Lung (tissue), 12 donors: Measurements from ENCODE around the gene LANCL3. TPM values are rescaled to one million over a fixed set of nuclear protein-coding genes. Genes with fewer than 3 reads are reported as not detected.

Experiments used
- ATAC-seq: fragments of 200-7000 bp; cut with Tn5 transposase; one replicate; pipeline ENCODE4 v1.9.1; 2020; ENCODE audit warnings: moderate number of reproducible peaks; ENCODE audit not compliant: insufficient read depth, low FRiP score
- DNase-seq, 3 donors: peaks; one replicate each; pipeline ENCODE4 v3.0.0-alpha.2; 2013 to 2017
- H3K27ac ChIP-seq, 2 donors: one replicate each; pipeline ENCODE4 v1.5.1; 2013; ENCODE audit warnings: mild to moderate bottlenecking in 2 of 2, moderate library complexity in 2 of 2, control low read depth in 1 of 2, inconsistent platforms in 1 of 2, low read depth in 1 of 2, low read length in 1 of 2
- H3K27me3 ChIP-seq, 3 donors: one replicate each; pipeline ENCODE4 v1.5.1; 2013; ENCODE audit warnings: low read length in 2 of 3; ENCODE audit not compliant: control insufficient read depth in 3 of 3, insufficient read depth in 3 of 3
- H3K36me3 ChIP-seq, 4 donors: one replicate each; pipeline ENCODE4 v1.5.1; 2013; ENCODE audit warnings: low read length in 4 of 4, mild to moderate bottlenecking in 1 of 4, moderate library complexity in 1 of 4; ENCODE audit not compliant: control insufficient read depth in 4 of 4, insufficient read depth in 4 of 4
- H3K4me1 ChIP-seq, 5 donors: one replicate each; pipeline ENCODE4 v1.5.1; 2013; ENCODE audit warnings: low read length in 5 of 5, mild to moderate bottlenecking in 2 of 5, moderate library complexity in 1 of 5; ENCODE audit not compliant: control insufficient read depth in 5 of 5, insufficient read depth in 5 of 5
- H3K4me3 ChIP-seq: one replicate; pipeline ENCODE4 v1.5.1; 2013; ENCODE audit warnings: mild to moderate bottlenecking, control low read depth, moderate library complexity
- H3K9ac ChIP-seq, 2 donors: one replicate each; pipeline ENCODE4 v1.5.1; 2013; ENCODE audit warnings: low read length in 2 of 2, control low read depth in 1 of 2; ENCODE audit not compliant: insufficient read depth in 1 of 2
- H3K9me3 ChIP-seq, 4 donors: one replicate each; pipeline ENCODE4 v1.5.1; 2013; ENCODE audit warnings: low read length in 3 of 4, mild to moderate bottlenecking in 1 of 4, moderate library complexity in 1 of 4; ENCODE audit not compliant: control insufficient read depth in 4 of 4, insufficient read depth in 3 of 4
- CTCF ChIP-seq: IDR thresholded peaks from 2 replicates; pipeline ENCODE4 v1.5.1; 2012; ENCODE audit warnings: mild to moderate bottlenecking; ENCODE audit errors: control extremely low read depth, extremely low read depth
- whole genome bisulfite sequencing, 2 donors: extraction: QIAGEN DNeasy Blood & Tissue Kit; methylation state at CpG; one replicate each; pipeline ENCODE4 v1.1.7; 2013; 5-methylcytosine and 5-hydroxymethylcytosine counted together
- polyA plus RNA-seq, 2 donors: library from polyadenylated mRNA; stranded (reverse); fragments of 200-250 nt; gene quantifications; one replicate each; pipeline ENCODE4 v1.2.1, GENCODE V29; 2013
- total RNA-seq, 2 donors: library from RNA; depleted of rRNA in 1 of 2; stranded (reverse); fragments of >200 nt in 1 of 2; gene quantifications; one replicate each; pipeline ENCODE4 v1.2.1, GENCODE V29; 2014 to 2021
- donor health status: control.
- donor health status: control.
- donor health status: Bipolar disorder and iron deficiency.
- donor health status: healthy.
- donor health status: DM: yes; HTN: yes; CAD: no.

The LANCL3 gene
- total and polyA plus RNA-seq, 4 donors, result 0.43 to 10.7 (median 1.4) TPM

GRCh38 chrX:37722595-37722994 is 151.1 kb downstream of the LANCL3 start:
- Histone ChIP-seq H3K9ac (no peak overlapping the region), H3K4me1 (no peaks in the 10 kb centered on the region), H3K4me3 (no peak overlapping the region), H3K36me3 (no peaks in the 10 kb centered on the region), H3K9me3 (peaks cover 0 to 2% (median 0%) of the 10 kb centered on the region in 4 donors), H3K27ac (no peak overlapping the region), H3K27me3 (no peaks in the 10 kb centered on the region)
- no peak for TF ChIP-seq CTCF
- 68 to 100% methylated on average over 1 of the region's 1 CpG for WGBS, 2 donors
- ATAC-seq (no peak), DNase-seq (peak in 1 of 3 donors; percentile 6)

GRCh38 chrX:37726346-37726745 is 154.9 kb downstream of the LANCL3 start:
- WGBS, 2 donors, result 83 to 90% methylated on average over 3 of the region's 3 CpGs

More at GRCh38 chrX:37726346-37726745, 154.9 kb downstream of the LANCL3 start:
- H3K9me3 ChIP-seq, result peaks cover 0 to 2% (median 0%) of the 10 kb centered on the region in 4 donors
- ATAC-seq (no peak), DNase-seq (no peak)
- no peaks in the 10 kb centered on the region for H3K4me1 ChIP-seq
- H3K4me3 ChIP-seq, result no peak overlapping the region
- H3K27ac ChIP-seq, result no peak overlapping the region
- TF ChIP-seq CTCF, result no peak
- no peaks in the 10 kb centered on the region for H3K27me3 ChIP-seq
- H3K9ac ChIP-seq, result no peak overlapping the region
- no peaks in the 10 kb centered on the region for H3K36me3 ChIP-seq

Other genes starting within 250 kb of the LANCL3 start
- 10 to 100 TPM in 1 of 2 donors, 1 to 10 TPM in 1; 4.7 to 15.0 TPM for gene PRRG1, start 222.3 kb upstream of the LANCL3 start, total RNA-seq
- gene PRRG1, start 222.3 kb upstream of the LANCL3 start, polyA plus RNA-seq, result 1 to 10 TPM; 2.1 to 3.0 TPM
- 1 to 10 TPM; 3.1 to 7.3 TPM for gene XK, start 114.1 kb downstream of the LANCL3 start, total RNA-seq
- gene XK, start 114.1 kb downstream of the LANCL3 start, polyA plus RNA-seq, result 1 to 10 TPM in 1 of 2 donors, under 1 TPM in 1; 0.86 to 1.0 TPM
- 100 to 1,000 TPM in 1 of 2 donors, 10 to 100 TPM in 1; 48.7 to 110 TPM for gene CYBB, start 208.4 kb downstream of the LANCL3 start, total RNA-seq
- 10 to 100 TPM; 16.2 to 99.8 TPM for gene CYBB, start 208.4 kb downstream of the LANCL3 start, polyA plus RNA-seq